Mesendoderm (in vitro differentiated cells): ENCODE measurements around the gene MYO1E.

Source experiments
- DNase-seq: peaks from one replicate; pipeline ENCODE4 v3.0.0; 2013
- H2AK5ac ChIP-seq: 2 replicates; pipeline ENCODE4 v1.6.1; 2013; ENCODE audit warnings: low read length, inconsistent platforms
- H2BK120ac ChIP-seq: 2 replicates; pipeline ENCODE4 v1.6.1; 2013; ENCODE audit warnings: low read depth, mild to moderate bottlenecking, low read length, moderate library complexity, mixed read lengths
- H2BK15ac ChIP-seq: replicated peaks from 2 replicates; pipeline ENCODE4 v1.6.1; 2013; ENCODE audit warnings: low read depth, mild to moderate bottlenecking, moderate library complexity
- H2BK5ac ChIP-seq: 2 replicates; pipeline ENCODE4 v1.6.1; 2013; ENCODE audit warnings: low read length, inconsistent platforms
- H3K18ac ChIP-seq: 2 replicates; pipeline ENCODE4 v1.6.1; 2013; ENCODE audit warnings: mild to moderate bottlenecking, low read length, mixed read lengths
- H3K23ac ChIP-seq: one replicate; pipeline ENCODE4 v1.6.1; 2013; ENCODE audit warnings: low read length
- H3K27ac ChIP-seq: 2 replicates; pipeline ENCODE4 v1.5.1; 2013; ENCODE audit warnings: low read depth, mild to moderate bottlenecking, inconsistent platforms, low read length, moderate library complexity
- H3K27me3 ChIP-seq: 2 replicates; pipeline ENCODE4 v1.6.1; 2013; ENCODE audit warnings: low read length, control low read depth, mild to moderate bottlenecking, inconsistent platforms; ENCODE audit not compliant: insufficient read depth, poor library complexity
- H3K36me3 ChIP-seq: 2 replicates; pipeline ENCODE4 v1.6.1; 2013; ENCODE audit warnings: low read length, inconsistent platforms; ENCODE audit not compliant: control insufficient read depth, insufficient read depth
- H3K4ac ChIP-seq: one replicate; pipeline ENCODE4 v1.6.1; 2013; ENCODE audit warnings: low read depth, mild to moderate bottlenecking, low read length, moderate library complexity
- H3K4me1 ChIP-seq: 2 replicates; pipeline ENCODE4 v1.6.1; 2013; ENCODE audit warnings: low read depth, low read length, inconsistent platforms; ENCODE audit not compliant: control insufficient read depth
- H3K4me2 ChIP-seq: 2 replicates; pipeline ENCODE4 v1.6.1; 2013; ENCODE audit warnings: low read length
- H3K4me3 ChIP-seq: 2 replicates; pipeline ENCODE4 v1.5.1; 2013; ENCODE audit warnings: mild to moderate bottlenecking, low read length
- H3K56ac ChIP-seq: one replicate; pipeline ENCODE4 v1.6.1; 2013; ENCODE audit warnings: low read length
- H3K79me1 ChIP-seq: 2 replicates; pipeline ENCODE4 v1.6.1; 2013; ENCODE audit warnings: low read length, inconsistent platforms
- H3K79me2 ChIP-seq: 2 replicates; pipeline ENCODE4 v1.6.1; 2013; ENCODE audit warnings: mild to moderate bottlenecking, low read length; ENCODE audit not compliant: control insufficient read depth, insufficient read depth
- H3K9ac ChIP-seq: 2 replicates; pipeline ENCODE4 v1.6.1; 2013; ENCODE audit warnings: low read length, inconsistent platforms
- H4K5ac ChIP-seq: one replicate; pipeline ENCODE4 v1.6.1; 2013; ENCODE audit warnings: low read length
- H4K8ac ChIP-seq: one replicate; pipeline ENCODE4 v1.6.1; 2013; ENCODE audit warnings: low read depth, mild to moderate bottlenecking, control low read depth, low read length, moderate library complexity
- WGBS: extraction: QIAGEN DNeasy Blood & Tissue Kit; methylation state at CpG from one replicate; pipeline ENCODE4 v1.1.7; 2013; ENCODE audit warnings: low lambda C conversion rate, missing lambda C conversion rate; ENCODE audit not compliant: insufficient coverage; ENCODE audit errors: extremely low coverage; 5-methylcytosine and 5-hydroxymethylcytosine counted together

MYO1E gene

GRCh38 chr15:59179717-59180116 lies 193.0 kb downstream of the MYO1E start:
- H3K23ac ChIP-seq, result no peak overlapping the region
- no peaks in the 10 kb centered on the region for H3K36me3 ChIP-seq
- no peak overlapping the region for H3K4me3 ChIP-seq
- H3K79me1 ChIP-seq, result no peaks in the 10 kb centered on the region
- no peaks in the 10 kb centered on the region for H3K4me1 ChIP-seq
- H2BK15ac ChIP-seq, result no peak overlapping the region
- H3K4ac ChIP-seq, result no peak overlapping the region
- no peak overlapping the region for H2BK120ac ChIP-seq
- no peak overlapping the region for H3K27ac ChIP-seq
- no peak overlapping the region for H2AK5ac ChIP-seq
- no CpG with 5 or more reads among the region's 5 CpGs for WGBS
- H4K8ac ChIP-seq, result no peak overlapping the region
- DNase-seq, result no peak
- H3K18ac ChIP-seq, result no peak overlapping the region
- H4K5ac ChIP-seq, result no peak overlapping the region
- no peak overlapping the region for H3K4me2 ChIP-seq
- H3K9ac ChIP-seq, result no peak overlapping the region
- H3K56ac ChIP-seq, result no peak overlapping the region
- no peak overlapping the region for H2BK5ac ChIP-seq
- no peaks in the 10 kb centered on the region for H3K27me3 ChIP-seq
- no peaks in the 10 kb centered on the region for H3K79me2 ChIP-seq

- DNase-seq, result no peak
- no peak overlapping the region for H3K23ac ChIP-seq
- no peak overlapping the region for H4K5ac ChIP-seq
- no peak overlapping the region for H2AK5ac ChIP-seq
- no peaks in the 10 kb centered on the region for H3K27me3 ChIP-seq
- no peak overlapping the region for H2BK120ac ChIP-seq
- H3K56ac ChIP-seq, result no peak overlapping the region
- H3K36me3 ChIP-seq, result no peaks in the 10 kb centered on the region
- H3K79me1 ChIP-seq, result no peaks in the 10 kb centered on the region
- H3K4me1 ChIP-seq, result no peaks in the 10 kb centered on the region
- H2BK5ac ChIP-seq, result no peak overlapping the region
- no peak overlapping the region for H3K4me2 ChIP-seq
- WGBS, result no CpG with 5 or more reads among the region's 16 CpGs
- no peak overlapping the region for H2BK15ac ChIP-seq
- no peak overlapping the region for H3K18ac ChIP-seq
- no peaks in the 10 kb centered on the region for H3K79me2 ChIP-seq
- no peak overlapping the region for H3K4me3 ChIP-seq
- H3K9ac ChIP-seq, result no peak overlapping the region
- H4K8ac ChIP-seq, result no peak overlapping the region
- H3K4ac ChIP-seq, result no peak overlapping the region
- H3K27ac ChIP-seq, result no peak overlapping the region
These were observed 194.4 kb downstream of the MYO1E start for GRCh38 chr15:59178151-59178695.

- Histone ChIP-seq H3K9ac (no peak overlapping the region), H2BK15ac (no peak overlapping the region), H3K4me3 (no peak overlapping the region), H4K8ac (no peak overlapping the region), H3K79me2 (no peaks in the 10 kb centered on the region), H3K27me3 (no peaks in the 10 kb centered on the region), H3K4me2 (no peak overlapping the region), H2BK5ac (no peak overlapping the region), H3K27ac (no peak overlapping the region), H3K4ac (no peak overlapping the region), H3K4me1 (no peaks in the 10 kb centered on the region), H3K36me3 (no peaks in the 10 kb centered on the region), H2AK5ac (no peak overlapping the region), H3K18ac (no peak overlapping the region), H4K5ac (no peak overlapping the region), H2BK120ac (no peak overlapping the region), H3K23ac (no peak overlapping the region), H3K79me1 (no peaks in the 10 kb centered on the region), H3K56ac (no peak overlapping the region)
- WGBS, result no CpG with 5 or more reads among the region's 4 CpGs
- DNase-seq, result no peak
These were observed 195.4 kb downstream of the MYO1E start for GRCh38 chr15:59177317-59177660.

- DNase-seq, result no peak
- no peaks in the 10 kb centered on the region for H3K4me1 ChIP-seq
- no peak overlapping the region for H3K18ac ChIP-seq
- H3K4me3 ChIP-seq, result no peak overlapping the region
- no peaks in the 10 kb centered on the region for H3K27me3 ChIP-seq
- no peak overlapping the region for H3K4ac ChIP-seq
- no peaks in the 10 kb centered on the region for H3K36me3 ChIP-seq
- H3K23ac ChIP-seq, result no peak overlapping the region
- no peak overlapping the region for H3K27ac ChIP-seq
- H3K79me1 ChIP-seq, result no peaks in the 10 kb centered on the region
- H2BK5ac ChIP-seq, result no peak overlapping the region
- no peak overlapping the region for H4K8ac ChIP-seq
- no peak overlapping the region for H3K9ac ChIP-seq
- H2BK120ac ChIP-seq, result no peak overlapping the region
- H2AK5ac ChIP-seq, result no peak overlapping the region
- no peak overlapping the region for H3K56ac ChIP-seq
- H3K79me2 ChIP-seq, result no peaks in the 10 kb centered on the region
- no peak overlapping the region for H4K5ac ChIP-seq
- no peak overlapping the region for H3K4me2 ChIP-seq
- H2BK15ac ChIP-seq, result no peak overlapping the region
- WGBS, result no CpG with 5 or more reads among the region's 9 CpGs
These were observed 195.9 kb downstream of the MYO1E start for GRCh38 chr15:59176653-59177316.

GRCh38 chr15:59174835-59175831 lies 197.5 kb downstream of the MYO1E start:
- Histone ChIP-seq H3K18ac (no peak overlapping the region), H3K36me3 (no peaks in the 10 kb centered on the region), H2BK5ac (no peak overlapping the region), H3K27me3 (no peaks in the 10 kb centered on the region), H3K56ac (no peak overlapping the region), H3K4me3 (no peak overlapping the region), H3K4ac (no peak overlapping the region), H2AK5ac (no peak overlapping the region), H2BK15ac (no peak overlapping the region), H3K4me1 (no peaks in the 10 kb centered on the region), H3K4me2 (no peak overlapping the region), H3K9ac (no peak overlapping the region), H3K79me2 (no peaks in the 10 kb centered on the region), H2BK120ac (no peak overlapping the region), H4K8ac (no peak overlapping the region), H3K79me1 (no peaks in the 10 kb centered on the region), H3K27ac (no peak overlapping the region), H3K23ac (no peak overlapping the region), H4K5ac (no peak overlapping the region)
- WGBS, result no CpG with 5 or more reads among the region's 10 CpGs
- DNase-seq, result peak; percentile 73
